ENCODE data around the gene SIRT3.

GRCh38 chr11:200224-201003 is 35.7 kb downstream of the SIRT3 start:
- TF ChIP-seq CTCF (IDR thresholded peaks at IDR 0.05; ENCODE audit: insufficient read depth, low read length) (no peak), POLR2AphosphoS5 (IDR thresholded peaks at IDR 0.05; ENCODE audit: low read depth) (no peak)

Measured in HL-60 (cell line).